Transverse colon (tissue), 4 donors: ENCODE measurements around the gene BIK.

Source experiments
- CTCF ChIP-seq, 5 experiments: fragments of 200-600 bp in 3 of 5; fragments of 450-650 bp in 2 of 5; sonication (generic) in 3 of 5; IDR thresholded peaks; 1 replicate in 2 of 5; 2 replicates in 3 of 5; pipeline ENCODE4 v1.5.1; 2016 to 2017; ENCODE audit warnings: antibody characterized with exemption in 5 of 5, inconsistent platforms in 3 of 5, mild to moderate bottlenecking in 2 of 5, moderate library complexity in 1 of 5
- EP300 ChIP-seq: sonication (generic); formaldehyde crosslinking; IDR thresholded peaks from one replicate; pipeline ENCODE4 v1.6.1; 2017; ENCODE audit warnings: antibody characterized with exemption, low read depth
- POLR2A ChIP-seq: fragments of 450-650 bp; IDR thresholded peaks from one replicate; pipeline ENCODE4 v1.6.1; 2016; ENCODE audit warnings: antibody characterized with exemption, mild to moderate bottlenecking, moderate library complexity
- POLR2AphosphoS5 ChIP-seq, 3 donors: sonication (generic); formaldehyde crosslinking; IDR thresholded peaks; one replicate each; pipeline ENCODE4 v1.6.1; 2016; ENCODE audit warnings: antibody characterized with exemption in 3 of 3

DNA sequence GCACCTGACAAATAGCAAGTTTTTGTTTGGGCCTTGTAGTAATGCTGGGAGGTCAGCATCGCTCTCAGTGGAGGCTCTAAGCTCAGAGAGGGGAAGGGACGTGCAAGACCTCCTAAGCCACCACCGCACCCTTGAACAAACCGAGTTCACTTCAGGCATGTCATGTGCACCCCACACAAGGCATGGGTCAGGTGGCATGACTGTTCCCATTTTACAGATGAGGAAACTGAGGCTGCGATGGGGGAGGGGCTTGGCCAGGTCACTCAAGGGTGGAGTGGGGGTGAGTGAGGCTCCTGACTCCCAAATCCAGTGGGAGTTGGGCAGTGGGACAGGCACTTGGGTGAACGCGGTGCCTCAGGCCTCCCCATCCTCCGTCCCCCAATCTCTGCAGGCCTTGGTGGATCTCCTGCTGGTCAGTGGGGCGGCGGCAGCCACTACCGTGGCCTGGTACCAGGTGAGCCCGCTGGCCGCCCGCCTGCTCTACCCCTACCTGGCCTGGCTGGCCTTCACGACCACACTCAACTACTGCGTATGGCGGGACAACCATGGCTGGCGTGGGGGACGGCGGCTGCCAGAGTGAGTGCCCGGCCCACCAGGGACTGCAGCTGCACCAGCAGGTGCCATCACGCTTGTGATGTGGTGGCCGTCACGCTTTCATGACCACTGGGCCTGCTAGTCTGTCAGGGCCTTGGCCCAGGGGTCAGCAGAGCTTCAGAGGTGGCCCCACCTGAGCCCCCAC lies 52.0 kb downstream of the BIK start:
- TF ChIP-seq POLR2A = no peak
- TF ChIP-seq CTCF (IDR thresholded peaks at IDR 0.05) = no peak
- TF ChIP-seq POLR2AphosphoS5 (IDR thresholded peaks at IDR 0.05) = no peak
- TF ChIP-seq EP300 = no peak
